OCI-LY3 (cell line): ENCODE measurements around the gene FBXL3.

ENCODE experiments used
- CTCF ChIP-seq: fragments of 200-600, 300-600 bp; sonication (generic); IDR thresholded peaks from 2 replicates; pipeline ENCODE4 v1.5.1; 2014; ENCODE audit warnings: antibody characterized with exemption, low read length, low read depth
- EZH2phosphoT487 ChIP-seq: fragments of 200-600 bp; shearing (Covaris generic); IDR thresholded peaks from 2 replicates; pipeline ENCODE4 v1.6.1; 2018; ENCODE audit warnings: antibody characterized with exemption, mixed run types, low read depth

DNA sequence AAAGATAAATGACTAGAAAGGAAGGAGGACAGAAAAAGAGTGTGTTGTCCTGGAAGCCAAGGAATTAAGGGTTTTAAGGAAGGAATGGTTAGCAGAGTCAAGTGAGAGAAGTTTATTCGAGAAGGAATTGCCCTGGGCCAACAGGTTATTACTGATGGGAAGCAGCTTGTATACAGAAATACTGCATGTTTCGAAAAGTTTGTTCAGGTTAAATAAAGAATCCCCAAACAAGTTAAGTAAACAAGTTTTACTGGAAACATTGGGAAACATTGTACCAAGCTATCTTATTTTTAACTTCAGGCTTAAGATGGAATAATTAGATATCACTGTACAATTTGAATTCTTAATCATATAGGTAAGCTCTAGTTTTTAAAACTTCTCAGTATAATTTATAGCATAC, 28.2 kb upstream of the FBXL3 start:
- TF ChIP-seq CTCF (no peak), EZH2phosphoT487 (no peak)
